SK-N-MC (cell line): ENCODE measurements around the gene FHIP2A.
A peak's percentile ranks its signal among the peaks of the same experiment; 100 is the strongest.
"Not testable (repeated sequence)": the region's sequence is repeated elsewhere in the genome, so short reads cannot be mapped to it uniquely, and the experiment has no call there.

ENCODE experiments used
- DNase-seq: peaks from one replicate; pipeline ENCODE4 v3.0.0-alpha.2; 2011; ENCODE audit warnings: low read depth, low spot score
- H3K27ac ChIP-seq: fragments of 200-600 bp; sonication (generic); 2 replicates; pipeline ENCODE4 v1.5.1; 2016; ENCODE audit warnings: mixed run types
- H3K36me3 ChIP-seq: fragments of 200-600 bp; sonication (generic); 2 replicates; pipeline ENCODE4 v1.6.1; 2017; ENCODE audit warnings: antibody characterized with exemption, low read length, mixed read lengths; ENCODE audit not compliant: insufficient read depth
- H3K4me3 ChIP-seq: fragments of 200-600 bp; sonication (generic); 2 replicates; pipeline ENCODE4 v1.5.1; 2016
- H3K9ac ChIP-seq: fragments of 200-600 bp; sonication (generic); 2 replicates; pipeline ENCODE4 v1.8.0; 2017; ENCODE audit warnings: mixed run types, mixed read lengths; ENCODE audit not compliant: insufficient read length
- H3K9me3 ChIP-seq: fragments of 200-600 bp; sonication (generic); 2 replicates; pipeline ENCODE4 v1.6.1; 2017; ENCODE audit warnings: low read depth, mild to moderate bottlenecking, antibody characterized with exemption, low read length, moderate library complexity, mixed read lengths
- EZH2 ChIP-seq: fragments of 200-600 bp; sonication (generic); IDR thresholded peaks from one replicate; pipeline ENCODE4 v1.6.1; 2017; ENCODE audit warnings: antibody characterized with exemption
- FOXP2 ChIP-seq: optimal IDR thresholded peaks from 2 replicates; pipeline ENCODE3; 2011; ENCODE audit warnings: mild to moderate bottlenecking, moderate library complexity; ENCODE audit not compliant: insufficient read depth; ENCODE audit errors: extremely low read length, control extremely low read depth
- POLR2AphosphoS5 ChIP-seq: IDR thresholded peaks from 2 replicates; pipeline ENCODE4 v1.6.1; 2012; ENCODE audit warnings: mild to moderate bottlenecking, low read depth, low read length, borderline replicate concordance

FHIP2A gene

GRCh38 chr10:114821293-114821914, at the start of gene FHIP2A:
Gene FHIP2A (plus strand): TSS chr10:114821780. CDS start chr10:114822079, 299 bp downstream.
- no peak for TF ChIP-seq EZH2
- TF ChIP-seq POLR2AphosphoS5, result no peak
- TF ChIP-seq FOXP2, result no peak
- Histone ChIP-seq H3K9ac (peak within 1 kb of the TSS; percentile 85), H3K27ac (peak within 1 kb of the TSS; percentile 85), H3K4me3 (peak within 1 kb of the TSS; percentile 85), H3K36me3 (no peaks in the 10 kb centered on the region), H3K9me3 (no peaks in the 10 kb centered on the region)
- DNase-seq, result peak; percentile 47

- no peak overlapping the region for H3K27ac ChIP-seq
- DNase-seq, result no peak
- H3K9me3 ChIP-seq, result no peaks in the 10 kb centered on the region
- H3K4me3 ChIP-seq, result no peak overlapping the region
- no peak for TF ChIP-seq FOXP2
- no peak for TF ChIP-seq EZH2
- no peak for TF ChIP-seq POLR2AphosphoS5
- no peaks in the 10 kb centered on the region for H3K36me3 ChIP-seq
- H3K9ac ChIP-seq, result no peak overlapping the region
Measured at GRCh38 chr10:114772496-114773196, 48.9 kb upstream of the FHIP2A start.

GRCh38 chr10:114773197-114773532, 48.4 kb upstream of the FHIP2A start:
- H3K27ac ChIP-seq, result no peak overlapping the region
- no peak for DNase-seq

GRCh38 chr10:114775082-114775481, 46.5 kb upstream of the FHIP2A start:
- H3K9me3 ChIP-seq, H3K4me3 ChIP-seq, DNase-seq, H3K27ac ChIP-seq, H3K36me3 ChIP-seq, H3K9ac ChIP-seq: not testable (repeated sequence)

More at GRCh38 chr10:114773197-114773532, 48.4 kb upstream of the FHIP2A start:
- no peak overlapping the region for H3K9ac ChIP-seq
- no peak overlapping the region for H3K4me3 ChIP-seq
- TF ChIP-seq EZH2 (no peak), POLR2AphosphoS5 (no peak), FOXP2 (no peak)
- H3K36me3 ChIP-seq, result no peaks in the 10 kb centered on the region
- no peaks in the 10 kb centered on the region for H3K9me3 ChIP-seq

GRCh38 chr10:114777415-114777814, 44.2 kb upstream of the FHIP2A start:
- no peak overlapping the region for H3K9ac ChIP-seq
- no peak for TF ChIP-seq EZH2
- TF ChIP-seq FOXP2, result no peak
- no peak for TF ChIP-seq POLR2AphosphoS5
- DNase-seq, result no peak
- H3K36me3 ChIP-seq, result no peaks in the 10 kb centered on the region
- no peaks in the 10 kb centered on the region for H3K9me3 ChIP-seq
- H3K27ac ChIP-seq, result no peak overlapping the region
- no peak overlapping the region for H3K4me3 ChIP-seq

- H3K36me3 ChIP-seq, result no peaks in the 10 kb centered on the region
- no peak overlapping the region for H3K4me3 ChIP-seq
- DNase-seq, result peak; percentile 28
- no peak for TF ChIP-seq FOXP2
- no peaks in the 10 kb centered on the region for H3K9me3 ChIP-seq
- H3K27ac ChIP-seq, result no peak overlapping the region
- no peak overlapping the region for H3K9ac ChIP-seq
Measured at GRCh38 chr10:114779803-114780576, 41.6 kb upstream of the FHIP2A start.

- Histone ChIP-seq H3K27ac (no peak overlapping the region), H3K4me3 (no peak overlapping the region), H3K9ac (no peak overlapping the region), H3K9me3 (no peaks in the 10 kb centered on the region), H3K36me3 (no peaks in the 10 kb centered on the region)
- TF ChIP-seq EZH2 (no peak), POLR2AphosphoS5 (no peak), FOXP2 (no peak)
- no peak for DNase-seq
Measured at GRCh38 chr10:114780577-114781184, 40.9 kb upstream of the FHIP2A start.

GRCh38 chr10:114782666-114783065, 38.9 kb upstream of the FHIP2A start:
- DNase-seq, result no peak
- Histone ChIP-seq H3K9ac (no peak overlapping the region), H3K36me3 (no peaks in the 10 kb centered on the region), H3K9me3 (no peaks in the 10 kb centered on the region), H3K4me3 (no peak overlapping the region), H3K27ac (no peak overlapping the region)
- TF ChIP-seq FOXP2 (no peak), POLR2AphosphoS5 (no peak), EZH2 (no peak)

GRCh38 chr10:114783686-114784085, 37.9 kb upstream of the FHIP2A start:
- Histone ChIP-seq H3K9ac (no peak overlapping the region), H3K36me3 (no peaks in the 10 kb centered on the region), H3K4me3 (no peak overlapping the region), H3K27ac (no peak overlapping the region), H3K9me3 (no peaks in the 10 kb centered on the region)
- TF ChIP-seq EZH2 (no peak), POLR2AphosphoS5 (no peak), FOXP2 (no peak)
- DNase-seq, result no peak

GRCh38 chr10:114786492-114786891, 35.1 kb upstream of the FHIP2A start:
- DNase-seq, H3K4me3 ChIP-seq, H3K9me3 ChIP-seq: not testable (repeated sequence)

GRCh38 chr10:114787131-114787530, 34.4 kb upstream of the FHIP2A start:
- not testable (repeated sequence) for H3K27ac ChIP-seq, H3K9me3 ChIP-seq, H3K4me3 ChIP-seq, DNase-seq, H3K36me3 ChIP-seq, H3K9ac ChIP-seq

More at GRCh38 chr10:114786492-114786891, 35.1 kb upstream of the FHIP2A start:
- not testable (repeated sequence) for H3K27ac ChIP-seq, H3K9ac ChIP-seq, H3K36me3 ChIP-seq
